GM12872 (cell line): ENCODE results near the gene PYGO2.

Experiments
- CTCF ChIP-seq: IDR thresholded peaks from 3 replicates; pipeline ENCODE4 v1.5.1; 2011; ENCODE audit warnings: low read depth, mild to moderate bottlenecking, low read length, moderate library complexity; ENCODE audit not compliant: insufficient read depth

PYGO2 gene

DNA sequence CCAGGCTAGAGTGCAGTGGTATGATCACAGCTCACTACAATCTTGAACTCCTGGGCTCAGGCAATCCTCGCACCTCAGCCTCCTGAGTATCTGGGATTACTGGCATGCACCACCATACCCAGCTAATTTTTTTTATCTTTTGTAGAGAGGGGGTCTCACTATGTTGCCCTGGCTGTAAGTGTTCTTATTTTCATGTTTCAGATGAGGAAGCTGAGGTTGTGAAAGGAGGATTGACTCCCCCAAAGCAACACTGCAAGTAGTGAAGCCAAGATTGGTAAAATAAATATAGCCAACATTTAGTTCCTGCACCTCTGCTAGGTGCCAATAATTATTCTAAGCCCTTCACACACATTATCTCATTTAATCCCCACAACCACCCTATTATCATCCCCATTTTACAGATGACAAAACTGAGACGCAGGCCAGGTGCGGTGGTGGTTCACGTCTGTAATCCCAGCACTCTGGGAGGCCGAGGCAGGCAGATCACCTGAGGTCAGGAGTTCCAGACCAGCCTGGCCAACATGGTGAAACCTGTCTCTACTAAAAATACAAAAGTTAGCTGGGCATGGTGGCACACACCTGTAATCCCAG is 27.1 kb downstream of the PYGO2 start:
- no peak for TF ChIP-seq CTCF

- no peak for TF ChIP-seq CTCF
These were observed 29.6 kb downstream of the PYGO2 start for GRCh38 chr1:154931940-154932487.

- no peak for TF ChIP-seq CTCF
These were observed 35.4 kb downstream of the PYGO2 start for GRCh38 chr1:154926201-154926600.

DNA sequence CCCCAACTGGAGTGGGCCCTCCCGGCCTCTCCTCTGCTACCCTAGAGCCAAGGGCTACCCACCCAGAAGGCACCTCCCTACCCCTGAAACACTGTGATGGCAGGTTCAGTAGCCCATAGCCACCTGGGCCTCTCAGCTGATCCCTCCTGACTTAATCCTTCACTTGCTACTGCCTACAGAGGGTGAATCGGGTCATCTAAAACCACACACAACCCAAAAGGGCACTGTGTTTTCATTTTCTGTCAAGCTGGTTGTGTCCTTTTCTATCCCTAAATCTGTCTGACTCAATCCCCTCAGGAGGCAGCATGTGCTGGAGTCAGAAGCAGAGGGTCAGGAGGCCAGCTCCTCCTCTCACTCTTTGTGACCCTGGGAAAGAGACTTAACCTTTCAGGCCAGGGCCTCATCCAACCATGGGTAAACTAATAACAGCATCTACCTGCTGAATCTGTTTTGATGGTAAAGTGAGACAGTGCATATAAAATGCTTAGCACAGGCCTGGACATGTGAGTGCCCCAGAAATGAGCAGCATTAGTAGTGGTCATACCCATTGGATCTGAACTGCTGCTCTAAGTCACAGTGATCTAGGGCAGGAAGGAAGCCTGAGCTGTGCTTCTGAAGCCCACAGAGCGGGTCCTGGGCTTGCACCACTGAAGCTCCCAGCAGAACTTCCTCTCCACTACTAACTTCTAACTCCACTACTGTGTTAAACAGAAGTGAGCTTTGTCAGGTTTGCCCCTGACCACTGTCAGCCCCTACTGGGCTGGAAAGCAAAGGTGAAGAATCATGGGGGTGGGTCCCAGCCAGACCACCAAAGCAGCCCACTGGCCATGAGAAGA is 36.0 kb downstream of the PYGO2 start:
- no peak for TF ChIP-seq CTCF

- TF ChIP-seq CTCF = no peak
These were observed 37.9 kb downstream of the PYGO2 start for GRCh38 chr1:154923695-154924094.

DNA sequence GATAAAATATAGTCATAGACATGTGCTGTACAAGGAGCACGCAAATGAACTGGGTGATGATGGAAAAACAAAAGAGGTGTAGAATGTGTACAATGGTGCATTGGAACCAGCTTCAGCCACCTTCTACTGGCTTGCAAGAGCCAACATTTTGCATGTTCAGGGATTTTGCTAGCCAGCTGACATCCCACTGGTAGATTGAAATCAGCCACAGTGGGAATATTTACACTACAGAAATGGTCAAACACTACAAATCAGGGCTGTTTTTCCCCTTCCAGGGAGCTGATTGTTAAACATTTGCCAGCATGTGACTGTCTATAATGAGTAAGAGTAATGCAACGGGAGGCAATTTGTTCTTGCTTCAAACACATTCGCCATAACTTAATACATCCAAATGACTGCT is 48.3 kb downstream of the PYGO2 start:
- no peak for TF ChIP-seq CTCF

DNA sequence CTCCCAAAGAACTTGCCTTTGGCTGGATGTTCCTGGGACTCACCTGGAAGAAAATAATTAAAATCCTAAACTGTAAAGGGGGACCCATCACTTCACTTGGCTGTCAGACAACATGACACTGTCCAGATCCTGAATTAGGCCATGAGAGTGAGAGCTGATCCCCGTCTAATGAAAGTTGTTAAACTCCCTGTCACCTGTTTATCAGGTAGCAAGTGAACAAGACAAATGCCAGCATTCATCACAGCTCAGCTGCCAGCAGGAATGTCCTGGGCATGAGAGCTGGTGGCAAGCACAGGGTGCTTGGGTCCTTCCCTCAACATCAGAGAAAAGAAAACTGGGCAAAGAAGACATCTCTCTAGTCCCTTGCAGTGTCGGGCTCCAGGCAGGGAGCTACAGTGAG is 48.8 kb downstream of the PYGO2 start:
- TF ChIP-seq CTCF = no peak
